Activated naive CD8-positive, alpha-beta T cell treated with anti-CD3 and anti-CD28 coated beads, Interleukin-2, amount 50 U/mL, for 24 hours (primary cell): ENCODE measurements around the gene SRCAP.

ENCODE experiments used
- ATAC-seq: fragments of 150-1000 bp; cut with Tn5 transposase; one replicate; pipeline ENCODE4 v1.10.0; 2021
- DNase-seq: peaks from one replicate; pipeline ENCODE4 v3.0.0; 2021
- H3K27ac Mint-ChIP-seq: one replicate; pipeline ENCODE4 v1.8.0; 2021; ENCODE audit warnings: mild to moderate bottlenecking, mixed read lengths
- H3K27me3 Mint-ChIP-seq: one replicate; pipeline ENCODE4 v1.8.0; 2021; ENCODE audit warnings: mixed read lengths
- H3K36me3 Mint-ChIP-seq: one replicate; pipeline ENCODE4 v1.8.0; 2021; ENCODE audit warnings: low read depth, mixed read lengths
- H3K4me1 Mint-ChIP-seq: one replicate; pipeline ENCODE4 v1.8.0; 2021; ENCODE audit warnings: mixed read lengths
- H3K4me3 Mint-ChIP-seq: one replicate; pipeline ENCODE4 v1.8.0; 2021; ENCODE audit warnings: mild to moderate bottlenecking, moderate library complexity, mixed read lengths
- H3K9me3 Mint-ChIP-seq: one replicate; pipeline ENCODE4 v1.8.0; 2021; ENCODE audit warnings: mixed read lengths

The SRCAP gene

GRCh38 chr16:30698816-30699614 lies at the start of gene SRCAP:
Gene SRCAP, plus strand, starts transcription at chr16:30699171. Its CDS starts 1,654 bp downstream, at chr16:30700825.
- peak within 1 kb of the TSS; percentile 92 for H3K4me3 Mint-ChIP-seq
- DNase-seq (peak; percentile 90), ATAC-seq (peak; percentile 35)
- H3K4me1 Mint-ChIP-seq, result peaks cover 27% of the 10 kb centered on the region
- H3K36me3 Mint-ChIP-seq, result peaks cover 29% of the 10 kb centered on the region
- peak within 1 kb of the TSS; percentile 99 for H3K27ac Mint-ChIP-seq
- H3K9me3 Mint-ChIP-seq, result no peaks in the 10 kb centered on the region
- H3K27me3 Mint-ChIP-seq, result peaks cover 3% of the 10 kb centered on the region

- DNase-seq, result peak; percentile 49
- peak overlapping the region; percentile 98 for H3K27ac Mint-ChIP-seq
- H3K27me3 Mint-ChIP-seq, result no peaks in the 10 kb centered on the region
- H3K9me3 Mint-ChIP-seq, result no peaks in the 10 kb centered on the region
- peak overlapping the region; percentile 98 for H3K4me3 Mint-ChIP-seq
- ATAC-seq, result peak; percentile 0
- peaks cover 24% of the 10 kb centered on the region for H3K4me1 Mint-ChIP-seq
- H3K36me3 Mint-ChIP-seq, result peaks cover 23% of the 10 kb centered on the region
Observed at GRCh38 chr16:30649725-30650368, 49.1 kb upstream of the SRCAP start.

GRCh38 chr16:30650369-30651123 lies 48.4 kb upstream of the SRCAP start, which contains the start of gene PRR14:
Gene PRR14, plus strand, starts transcription at chr16:30650960. Its CDS starts 686 bp downstream, at chr16:30651646.
- ATAC-seq, result peak; percentile 82
- Mint-ChIP-seq H3K36me3 (peaks cover 30% of the 10 kb centered on the region), H3K27me3 (no peaks in the 10 kb centered on the region), H3K4me1 (peaks cover 26% of the 10 kb centered on the region), H3K27ac (peak within 1 kb of the TSS; percentile 98), H3K9me3 (no peaks in the 10 kb centered on the region), H3K4me3 (peak within 1 kb of the TSS; percentile 98)
- DNase-seq, result peak; percentile 98

DNA sequence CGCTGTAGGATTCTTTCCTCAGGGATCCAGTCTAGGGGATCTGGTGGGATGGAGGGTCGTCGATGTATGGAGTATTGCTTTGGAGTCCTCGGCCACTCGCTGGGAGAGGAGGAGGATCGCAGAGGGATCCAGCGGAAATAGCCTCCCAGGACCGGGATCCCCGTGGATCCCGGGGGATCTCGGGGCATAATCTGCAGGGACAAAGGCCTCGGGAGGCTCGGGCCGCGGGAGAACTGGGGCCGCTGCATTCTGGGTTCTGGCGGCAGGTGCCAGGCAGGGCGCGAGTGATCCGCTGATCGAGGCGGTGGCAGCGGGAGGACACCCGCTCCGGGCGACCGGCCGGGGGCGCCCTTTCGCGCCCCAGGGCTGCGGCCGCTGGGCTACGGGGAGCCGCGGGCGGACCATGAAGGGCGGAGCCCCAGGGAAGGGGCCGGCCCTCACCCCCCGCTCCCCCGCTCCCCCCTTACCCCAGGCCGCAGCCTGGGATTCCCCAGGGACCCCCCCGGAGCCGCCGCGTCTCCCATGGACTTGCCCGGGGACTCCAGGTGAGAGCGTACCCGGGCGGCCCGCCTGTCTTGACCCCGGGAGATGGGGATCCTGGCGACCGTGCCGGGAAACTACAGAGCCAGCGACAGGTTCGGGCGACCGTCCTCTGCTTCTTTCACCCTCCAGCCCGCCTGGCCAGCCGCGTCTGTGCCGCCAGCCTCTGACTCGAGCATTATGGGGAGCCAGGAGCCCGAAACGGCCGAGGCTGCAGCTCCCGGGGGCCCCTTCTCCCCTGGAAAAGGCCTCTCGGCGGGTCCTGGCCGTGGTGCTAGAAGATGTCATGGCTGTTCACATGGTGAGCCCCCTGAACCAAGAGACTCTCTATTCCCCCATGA lies 47.6 kb upstream of the SRCAP start:
- DNase-seq, result peak; percentile 83
- Mint-ChIP-seq H3K27ac (peak overlapping the region; percentile 98), H3K36me3 (peaks cover 36% of the 10 kb centered on the region)

DNA sequence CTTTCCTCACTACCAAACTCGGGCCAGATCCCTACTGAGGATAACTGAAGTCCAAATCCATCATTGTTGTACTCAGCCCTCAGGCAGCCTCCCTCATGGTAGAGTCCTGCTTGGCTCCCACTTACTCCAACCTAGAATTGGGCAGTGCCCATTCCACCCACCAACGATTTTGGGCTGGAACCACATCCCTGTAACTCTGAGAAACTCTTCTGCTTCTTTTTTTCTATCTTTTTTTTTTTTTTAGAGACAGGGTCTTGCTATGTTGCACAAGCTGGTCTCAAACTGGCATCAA lies 47.0 kb upstream of the SRCAP start:
- Mint-ChIP-seq H3K27me3 (no peaks in the 10 kb centered on the region), H3K4me3 (peak overlapping the region; percentile 98), H3K36me3 (peaks cover 38% of the 10 kb centered on the region), H3K27ac (peak overlapping the region; percentile 84), H3K4me1 (peaks cover 36% of the 10 kb centered on the region), H3K9me3 (no peaks in the 10 kb centered on the region)
- ATAC-seq (no peak), DNase-seq (no peak)

More for the DNA sequence above, 47.6 kb upstream of the SRCAP start:
- peaks cover 31% of the 10 kb centered on the region for H3K4me1 Mint-ChIP-seq
- H3K27me3 Mint-ChIP-seq, result no peaks in the 10 kb centered on the region
- no peaks in the 10 kb centered on the region for H3K9me3 Mint-ChIP-seq
- peak; percentile 64 for ATAC-seq
- H3K4me3 Mint-ChIP-seq, result peak overlapping the region; percentile 98

- Mint-ChIP-seq H3K4me1 (peaks cover 44% of the 10 kb centered on the region), H3K27me3 (no peaks in the 10 kb centered on the region), H3K9me3 (no peaks in the 10 kb centered on the region), H3K4me3 (peak overlapping the region; percentile 98), H3K27ac (peak overlapping the region; percentile 84), H3K36me3 (peaks cover 45% of the 10 kb centered on the region)
- no peak for ATAC-seq
- no peak for DNase-seq
Observed at GRCh38 chr16:30652718-30653117, 46.3 kb upstream of the SRCAP start.

DNA sequence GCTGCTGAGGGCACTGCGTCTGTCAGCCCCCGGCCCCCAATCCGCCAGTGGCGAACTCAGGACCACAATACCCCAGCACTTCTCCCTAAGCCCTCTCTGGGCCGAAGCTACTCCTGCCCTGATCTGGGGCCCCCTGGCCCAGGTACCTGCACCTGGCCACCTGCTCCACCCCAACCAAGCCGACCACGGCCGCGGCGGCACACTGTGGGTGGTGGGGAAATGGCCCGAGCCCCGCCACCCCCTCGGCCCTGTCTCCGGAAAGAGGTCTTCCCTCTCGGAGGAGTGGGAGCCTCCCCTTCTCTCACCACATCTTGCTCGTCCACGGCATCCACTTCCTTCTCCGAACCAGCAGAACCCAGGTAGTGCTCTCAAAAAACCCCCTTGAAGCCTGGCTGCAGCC lies 44.1 kb upstream of the SRCAP start:
- Mint-ChIP-seq H3K4me3 (no peak overlapping the region), H3K9me3 (no peaks in the 10 kb centered on the region), H3K27me3 (no peaks in the 10 kb centered on the region), H3K4me1 (peaks cover 45% of the 10 kb centered on the region), H3K36me3 (peaks cover 49% of the 10 kb centered on the region), H3K27ac (no peak overlapping the region)
- ATAC-seq (no peak), DNase-seq (no peak)

DNA sequence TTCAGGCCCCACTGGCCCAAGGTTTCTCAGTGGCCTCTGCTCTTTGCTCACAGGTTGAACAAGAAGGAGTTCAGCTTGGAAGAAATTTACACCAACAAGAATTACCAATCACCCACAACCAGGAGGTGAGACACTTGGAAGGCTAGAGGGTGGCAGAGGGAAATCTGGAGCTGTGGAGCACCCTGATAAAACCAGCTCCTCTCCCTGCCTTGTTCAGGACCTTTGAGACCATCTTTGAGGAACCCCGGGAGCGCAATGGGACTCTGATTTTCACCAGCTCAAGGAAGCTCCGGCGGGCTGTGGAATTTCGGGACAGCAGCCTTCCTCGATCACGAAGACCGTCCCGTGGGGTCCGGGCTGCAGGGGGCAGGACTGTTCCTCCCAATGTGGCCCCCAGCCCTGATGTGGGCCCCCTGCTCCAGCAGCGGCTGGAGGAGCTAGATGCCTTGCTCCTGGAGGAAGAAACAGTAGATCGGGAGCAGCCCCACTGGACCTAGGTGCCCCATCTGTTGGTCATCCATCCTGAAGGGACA lies 43.1 kb upstream of the SRCAP start:
- Mint-ChIP-seq H3K27me3 (no peaks in the 10 kb centered on the region), H3K36me3 (peaks cover 55% of the 10 kb centered on the region), H3K27ac (no peak overlapping the region)

GRCh38 chr16:30656388-30656787 lies 42.6 kb upstream of the SRCAP start:
- Mint-ChIP-seq H3K36me3 (peaks cover 59% of the 10 kb centered on the region), H3K27ac (peak overlapping the region; percentile 68), H3K9me3 (no peaks in the 10 kb centered on the region), H3K4me1 (peaks cover 46% of the 10 kb centered on the region), H3K4me3 (peak overlapping the region; percentile 29), H3K27me3 (no peaks in the 10 kb centered on the region)
- DNase-seq, result no peak
- ATAC-seq, result no peak

More for the DNA sequence above, 43.1 kb upstream of the SRCAP start:
- ATAC-seq, result no peak
- Mint-ChIP-seq H3K4me1 (peaks cover 43% of the 10 kb centered on the region), H3K9me3 (no peaks in the 10 kb centered on the region), H3K4me3 (peak overlapping the region; percentile 29)
- no peak for DNase-seq

DNA sequence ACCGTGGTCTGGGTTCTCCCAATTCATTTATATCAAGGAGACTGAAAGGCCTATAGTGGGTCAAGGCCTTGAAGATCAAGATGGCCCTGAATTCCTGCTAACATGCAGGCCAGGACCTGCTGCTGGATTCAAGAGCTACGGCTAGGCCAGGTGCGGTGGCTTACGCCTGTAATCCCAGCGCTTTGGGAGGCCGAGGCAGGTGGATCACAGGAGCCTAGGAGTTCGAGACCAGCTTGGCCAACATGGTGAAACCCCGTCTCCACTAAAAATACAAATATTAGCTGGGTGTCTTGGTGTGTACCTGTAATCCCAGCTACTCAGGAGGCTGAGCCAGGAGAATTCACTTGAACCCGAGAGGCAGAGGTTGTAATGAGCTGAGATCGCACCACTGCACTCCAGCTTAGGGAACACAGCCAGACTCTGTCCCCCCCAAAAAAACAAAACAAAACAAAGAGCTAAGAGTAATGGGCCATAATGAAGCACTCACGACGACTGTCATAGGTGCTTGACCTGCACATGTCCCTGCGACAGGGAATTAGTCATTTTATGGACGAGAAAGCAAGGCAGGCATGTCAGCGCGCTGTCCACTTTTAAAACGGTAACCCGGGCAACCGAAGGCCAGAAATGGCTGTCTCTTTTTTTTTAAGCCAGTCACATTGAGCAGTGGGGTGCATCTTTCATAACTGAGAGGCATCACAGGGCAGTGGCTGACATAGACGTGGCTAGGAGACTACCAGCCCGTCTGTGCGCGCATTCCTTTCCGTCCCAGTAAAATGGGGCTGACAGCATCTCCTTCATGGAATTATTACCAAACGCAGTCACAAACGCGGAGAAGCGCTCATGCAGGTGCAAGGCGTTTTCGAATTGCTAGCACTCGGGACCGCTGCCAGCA lies 41.8 kb upstream of the SRCAP start:
- H3K36me3 Mint-ChIP-seq, result peaks cover 62% of the 10 kb centered on the region
- peak overlapping the region; percentile 86 for H3K27ac Mint-ChIP-seq
- no peaks in the 10 kb centered on the region for H3K9me3 Mint-ChIP-seq
- peaks cover 49% of the 10 kb centered on the region for H3K4me1 Mint-ChIP-seq
- ATAC-seq (no peak), DNase-seq (no peak)
- peak overlapping the region; percentile 83 for H3K4me3 Mint-ChIP-seq
- no peaks in the 10 kb centered on the region for H3K27me3 Mint-ChIP-seq

GRCh38 chr16:30657866-30658730 lies 40.9 kb upstream of the SRCAP start, which contains the start of gene FBRS:
Gene FBRS, plus strand, starts transcription at chr16:30658431. Its CDS starts 1,088 bp downstream, at chr16:30659519.
- Mint-ChIP-seq H3K27me3 (no peaks in the 10 kb centered on the region), H3K4me1 (peaks cover 49% of the 10 kb centered on the region), H3K36me3 (peaks cover 59% of the 10 kb centered on the region), H3K27ac (peak within 1 kb of the TSS; percentile 100), H3K9me3 (no peaks in the 10 kb centered on the region), H3K4me3 (peak within 1 kb of the TSS; percentile 96)
- ATAC-seq (peak; percentile 73), DNase-seq (peak; percentile 100)
